Progenitor cell of endocrine pancreas (in vitro differentiated cells): ENCODE measurements around the gene SNX15. TPM values are rescaled to one million over a fixed set of nuclear protein-coding genes. Genes with fewer than 3 reads are reported as not detected.

Experiments
- DNase-seq: peaks from one replicate; pipeline ENCODE4 v3.0.0; 2021; ENCODE audit warnings: low spot score; ENCODE audit not compliant: unreplicated experiment
- H3K27ac Mint-ChIP-seq: 2 replicates; pipeline ENCODE4 v1.8.0; 2021; ENCODE audit warnings: mild to moderate bottlenecking, moderate library complexity, mixed read lengths
- H3K27me3 Mint-ChIP-seq: 2 replicates; pipeline ENCODE4 v1.8.0; 2021; ENCODE audit warnings: mixed read lengths
- H3K36me3 Mint-ChIP-seq: 2 replicates; pipeline ENCODE4 v1.8.0; 2022; ENCODE audit warnings: mixed read lengths; ENCODE audit not compliant: insufficient read depth
- H3K4me1 Mint-ChIP-seq: 2 replicates; pipeline ENCODE4 v1.8.0; 2021; ENCODE audit warnings: low read depth, mixed read lengths
- H3K4me3 Mint-ChIP-seq: 2 replicates; pipeline ENCODE4 v1.8.0; 2021; ENCODE audit warnings: low read depth, mild to moderate bottlenecking, moderate library complexity, mixed read lengths
- H3K9me3 Mint-ChIP-seq: 2 replicates; pipeline ENCODE4 v1.8.0; 2021; ENCODE audit warnings: low read depth, mixed read lengths
- CTCF ChIP-seq: fragments of 200-600 bp; sonication (generic); IDR thresholded peaks from one replicate; pipeline ENCODE4 v1.5.0; 2021; ENCODE audit warnings: antibody characterized with exemption, mild to moderate bottlenecking; ENCODE audit not compliant: unreplicated experiment
- total RNA-seq: library from RNA; stranded (reverse); gene quantifications from 2 replicates; pipeline ENCODE4 v1.2.1, GENCODE V29; 2021

SNX15 gene
- total RNA-seq, 1 donor from 2014 or later, result 34.5 TPM

DNA sequence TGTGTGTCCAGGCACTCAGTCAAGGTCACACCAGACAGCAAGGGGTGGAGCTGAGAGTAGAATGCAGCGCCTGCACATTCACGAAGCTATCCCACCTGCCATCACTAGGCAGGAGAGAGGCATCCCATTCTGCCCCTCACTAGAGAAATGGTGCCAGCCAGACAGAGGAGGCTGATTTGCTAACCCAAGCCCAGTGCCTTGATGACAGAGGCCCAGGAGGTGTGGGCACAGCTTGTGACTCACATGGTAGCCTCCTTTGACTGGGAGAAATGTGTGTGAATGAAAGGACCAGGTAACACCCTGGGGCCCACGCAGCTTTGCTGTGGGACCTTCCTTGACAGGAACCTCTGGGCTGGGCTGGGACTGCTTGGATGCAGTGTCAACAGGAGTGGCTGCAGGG lies 36.3 kb downstream of the SNX15 start:
- H3K9me3 Mint-ChIP-seq, result no peaks in the 10 kb centered on the region
- no peak for TF ChIP-seq CTCF
- H3K4me1 Mint-ChIP-seq, result no peaks in the 10 kb centered on the region
- H3K4me3 Mint-ChIP-seq, result no peak overlapping the region
- no peak for DNase-seq
- no peaks in the 10 kb centered on the region for H3K27me3 Mint-ChIP-seq
- no peaks in the 10 kb centered on the region for H3K36me3 Mint-ChIP-seq
- H3K27ac Mint-ChIP-seq, result no peak overlapping the region

DNA sequence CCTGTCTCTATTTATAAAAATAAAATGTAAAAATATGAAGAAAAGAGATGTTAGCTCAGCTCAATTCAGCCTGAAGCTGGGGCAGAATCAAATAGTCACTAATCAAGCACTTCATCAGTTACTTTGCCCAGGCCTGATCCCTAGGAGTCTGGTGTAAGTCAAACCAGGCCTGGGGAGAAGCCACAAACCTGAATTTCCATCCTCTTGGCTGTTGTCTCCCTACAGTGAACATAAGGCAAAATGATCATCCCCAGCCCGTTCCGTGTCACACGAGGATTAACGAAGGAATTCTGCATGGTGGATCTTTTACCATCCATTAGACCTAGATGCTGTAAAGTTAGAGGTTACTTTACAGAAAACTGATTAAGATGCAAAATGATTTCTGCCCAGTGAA lies 37.6 kb downstream of the SNX15 start:
- H3K36me3 Mint-ChIP-seq, result no peaks in the 10 kb centered on the region
- H3K27ac Mint-ChIP-seq, result no peak overlapping the region
- H3K4me1 Mint-ChIP-seq, result no peaks in the 10 kb centered on the region
- no peaks in the 10 kb centered on the region for H3K27me3 Mint-ChIP-seq
- no peak for TF ChIP-seq CTCF
- H3K9me3 Mint-ChIP-seq, result no peaks in the 10 kb centered on the region
- DNase-seq, result no peak
- no peak overlapping the region for H3K4me3 Mint-ChIP-seq

DNA sequence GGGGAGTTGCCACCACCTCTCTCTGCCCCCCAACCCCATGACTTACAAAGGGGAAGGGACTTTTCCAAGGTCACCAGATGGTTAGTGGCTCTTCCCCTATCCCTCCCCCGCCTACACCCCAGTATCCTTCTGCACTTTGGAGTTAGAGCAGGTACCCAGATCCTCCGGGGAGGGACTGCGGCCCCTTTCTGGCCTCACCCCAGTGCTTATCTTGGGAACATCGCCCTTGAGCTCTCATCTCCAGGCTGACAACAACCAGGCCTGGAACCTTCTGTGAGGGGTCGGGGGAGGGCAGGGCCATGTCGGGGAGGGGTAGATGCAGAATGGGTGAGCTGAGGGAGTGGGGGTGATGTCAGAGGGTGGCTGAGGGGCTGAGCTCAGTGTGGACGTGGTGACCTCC lies 38.6 kb downstream of the SNX15 start:
- Mint-ChIP-seq H3K27ac (no peak overlapping the region), H3K36me3 (no peaks in the 10 kb centered on the region)
- TF ChIP-seq CTCF, result no peak

DNA sequence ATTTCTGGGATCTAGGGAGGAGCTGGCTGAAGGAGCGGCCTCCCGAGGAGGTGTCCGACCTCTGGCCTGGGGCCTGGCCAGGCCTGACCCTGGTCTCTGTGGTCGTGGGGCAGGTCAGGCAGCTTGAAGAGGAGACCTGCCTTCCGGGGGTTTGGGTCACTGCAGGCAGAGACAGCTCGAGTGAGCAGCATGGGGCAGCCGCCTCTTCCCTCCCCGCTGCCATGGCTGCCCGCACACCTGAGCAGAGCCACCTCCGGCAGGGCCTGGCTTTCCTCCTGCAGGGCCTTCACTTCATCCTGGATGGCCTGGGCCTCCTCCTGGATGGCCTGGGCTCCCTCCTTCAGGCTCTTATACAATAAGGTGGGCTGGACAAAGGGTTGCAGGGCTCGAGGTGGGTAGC lies 39.1 kb downstream of the SNX15 start:
- no peaks in the 10 kb centered on the region for H3K36me3 Mint-ChIP-seq
- H3K9me3 Mint-ChIP-seq, result no peaks in the 10 kb centered on the region
- DNase-seq, result no peak
- no peaks in the 10 kb centered on the region for H3K27me3 Mint-ChIP-seq
- H3K27ac Mint-ChIP-seq, result no peak overlapping the region
- no peak overlapping the region for H3K4me3 Mint-ChIP-seq
- no peaks in the 10 kb centered on the region for H3K4me1 Mint-ChIP-seq
- TF ChIP-seq CTCF, result no peak

More for the DNA sequence above, 38.6 kb downstream of the SNX15 start:
- Mint-ChIP-seq H3K4me3 (no peak overlapping the region), H3K9me3 (no peaks in the 10 kb centered on the region), H3K27me3 (no peaks in the 10 kb centered on the region), H3K4me1 (no peaks in the 10 kb centered on the region)
- DNase-seq, result no peak

DNA sequence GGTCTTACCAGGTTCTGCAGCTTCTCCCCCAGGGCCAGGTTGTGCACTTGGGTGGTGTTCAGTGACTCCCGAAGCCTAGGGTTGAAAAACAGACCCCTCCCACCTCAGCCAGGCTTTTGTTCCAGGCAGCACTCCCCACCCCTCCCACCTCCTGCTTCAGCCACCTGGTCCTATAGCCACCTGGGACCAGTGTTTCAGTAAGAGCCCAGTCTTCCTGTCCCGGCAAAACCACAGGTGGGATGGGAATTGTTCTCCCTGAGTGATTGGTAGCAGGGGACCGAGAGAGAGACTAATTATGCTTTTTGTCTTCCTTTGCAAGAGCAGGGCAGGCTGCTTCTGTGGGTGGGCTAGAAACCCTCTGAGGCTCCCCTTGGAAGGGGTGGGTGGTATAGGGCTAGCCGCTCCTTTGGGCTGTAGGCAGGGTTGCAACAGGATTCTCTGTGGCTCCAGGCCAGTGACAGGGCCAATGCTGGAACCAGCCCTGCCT lies 39.6 kb downstream of the SNX15 start:
- Mint-ChIP-seq H3K27ac (no peak overlapping the region), H3K4me3 (no peak overlapping the region), H3K4me1 (no peaks in the 10 kb centered on the region), H3K27me3 (no peaks in the 10 kb centered on the region), H3K9me3 (no peaks in the 10 kb centered on the region), H3K36me3 (no peaks in the 10 kb centered on the region)
- TF ChIP-seq CTCF, result no peak
- DNase-seq, result no peak
